Ascending aorta (tissue), 2 donors: ENCODE measurements around the gene TBC1D5. TPM values are rescaled to one million over a fixed set of nuclear protein-coding genes. Genes with fewer than 3 reads are reported as not detected.
A peak's percentile ranks its signal among the peaks of the same experiment; 100 is the strongest.
"Not testable (repeated sequence)": the region's sequence is repeated elsewhere in the genome, so short reads cannot be mapped to it uniquely, and the experiment has no call there.

Experiments used
- DNase-seq, 2 donors: peaks; one replicate each; pipeline ENCODE4 v3.0.0-alpha.2; 2019; ENCODE audit warnings: low spot score in 2 of 2
- H3K27ac ChIP-seq, 2 donors: fragments of 200-600 bp; sonication (generic); one replicate each; pipeline ENCODE4 v1.5.1; 2016 to 2017; ENCODE audit warnings: mild to moderate bottlenecking in 1 of 2
- H3K27me3 ChIP-seq: fragments of 200-600 bp; sonication (generic); one replicate; pipeline ENCODE4 v1.5.1; 2017
- H3K36me3 ChIP-seq, 2 donors: fragments of 200-600 bp; sonication (generic); one replicate each; pipeline ENCODE4 v1.5.1; 2016
- H3K4me1 ChIP-seq, 2 donors: fragments of 200-600 bp; sonication (generic); one replicate each; pipeline ENCODE4 v1.5.1; 2016 to 2017; ENCODE audit warnings: mild to moderate bottlenecking in 1 of 2
- H3K4me3 ChIP-seq, 2 donors: fragments of 200-600 bp; sonication (generic); one replicate each; pipeline ENCODE4 v1.5.1; 2016 to 2017; ENCODE audit warnings: mild to moderate bottlenecking in 1 of 2
- H3K9me3 ChIP-seq, 2 donors: fragments of 200-600 bp; sonication (generic); one replicate each; pipeline ENCODE4 v1.5.1; 2016
- CTCF ChIP-seq, 3 experiments: fragments of 200-600 bp in 2 of 3; fragments of 450-650 bp in 1 of 3; sonication (generic) in 2 of 3; IDR thresholded peaks; one replicate each; pipeline ENCODE4 v1.5.1; 2016 to 2019; ENCODE audit warnings: antibody characterized with exemption in 3 of 3, mild to moderate bottlenecking in 1 of 3, moderate library complexity in 1 of 3
- intact Hi-C: fragments of 100-400 bp; cut with DNase I; formaldehyde crosslinking; loops from one replicate; pipeline ENCODE4 v1.15.1; 2023
- total RNA-seq: library from RNA; depleted of rRNA; stranded (reverse); fragments of >200 nt; gene quantifications from one replicate; pipeline ENCODE4 v1.1.0, GENCODE V29; 2016

TBC1D5 gene
- total RNA-seq, 1 donor from 2014 or later, result 43.3 TPM

- peak overlapping the region; percentile 10 to 56 for H3K4me3 ChIP-seq
- H3K27ac ChIP-seq, result peak overlapping the region; percentile 73 to 78
- TF ChIP-seq CTCF (IDR thresholded peaks at IDR 0.05), result peak in 1 of 3 experiments; percentile 14
- intact Hi-C loops, result loop anchor here (10.0 kb wide), 1 partner anchor 141 kb away; no protein-coding TSS in a partner anchor
- DNase-seq, result peak in 1 of 2 donors; percentile 79
- no peaks in the 10 kb centered on the region for H3K36me3 ChIP-seq
- H3K4me1 ChIP-seq, result peaks cover 0 to 8% of the 10 kb centered on the region in 2 donors
- H3K27me3 ChIP-seq, result no peaks in the 10 kb centered on the region
- H3K9me3 ChIP-seq, result peaks cover 0 to 9% of the 10 kb centered on the region in 2 donors
Observed at GRCh38 chr3:17494117-17494809, 248.2 kb downstream of the TBC1D5 start.

- H3K27me3 ChIP-seq, result no peaks in the 10 kb centered on the region
- H3K9me3 ChIP-seq, result peaks cover 5 to 17% of the 10 kb centered on the region in 2 donors
- intact Hi-C loops, result loop anchor here (10.0 kb wide), 1 partner anchor 143 kb away; no protein-coding TSS in a partner anchor
- TF ChIP-seq CTCF (IDR thresholded peaks at IDR 0.05), result no peak
- no peak overlapping the region for H3K4me3 ChIP-seq
- no peak overlapping the region for H3K27ac ChIP-seq
- no peak for DNase-seq
- H3K4me1 ChIP-seq, result peaks cover 0 to 8% of the 10 kb centered on the region in 2 donors
- H3K36me3 ChIP-seq, result no peaks in the 10 kb centered on the region
Observed at GRCh38 chr3:17491601-17492000, 250.8 kb downstream of the TBC1D5 start.

- DNase-seq, H3K27ac ChIP-seq, H3K4me1 ChIP-seq, H3K4me3 ChIP-seq, H3K27me3 ChIP-seq, H3K36me3 ChIP-seq: not testable (repeated sequence)
- intact Hi-C loops, result loop anchor here (10.0 kb wide), 1 partner anchor 144 kb away; no protein-coding TSS in a partner anchor
- peaks cover 5 to 17% of the 10 kb centered on the region in 2 donors for H3K9me3 ChIP-seq
Observed at GRCh38 chr3:17491190-17491589, 251.2 kb downstream of the TBC1D5 start.

- no peak for DNase-seq
- H3K9me3 ChIP-seq, result peaks cover 5 to 17% of the 10 kb centered on the region in 2 donors
- no peaks in the 10 kb centered on the region for H3K36me3 ChIP-seq
- H3K4me3 ChIP-seq, result no peak overlapping the region
- H3K27ac ChIP-seq, result no peak overlapping the region
- no peaks in the 10 kb centered on the region for H3K27me3 ChIP-seq
- intact Hi-C loops, result no loop called here
- H3K4me1 ChIP-seq, result peaks cover 0 to 2% of the 10 kb centered on the region in 2 donors
- TF ChIP-seq CTCF (IDR thresholded peaks at IDR 0.05), result no peak
Observed at GRCh38 chr3:17489139-17489538, 253.3 kb downstream of the TBC1D5 start.

- DNase-seq, result peak in 1 of 2 donors; percentile 16
- H3K27ac ChIP-seq, result peak overlapping the region in 1 of 2 donors; percentile 48
- intact Hi-C loops, result no loop called here
- TF ChIP-seq CTCF (IDR thresholded peaks at IDR 0.05), result no peak
- H3K4me3 ChIP-seq, result no peak overlapping the region
- no peaks in the 10 kb centered on the region for H3K27me3 ChIP-seq
- H3K9me3 ChIP-seq, result no peaks in the 10 kb centered on the region
- H3K4me1 ChIP-seq, result no peaks in the 10 kb centered on the region
- H3K36me3 ChIP-seq, result no peaks in the 10 kb centered on the region
Observed at GRCh38 chr3:17481116-17481515, 261.3 kb downstream of the TBC1D5 start.

- intact Hi-C loops, result no loop called here
Observed at GRCh38 chr3:17479681-17480405, 262.6 kb downstream of the TBC1D5 start.

More at GRCh38 chr3:17479681-17480405, 262.6 kb downstream of the TBC1D5 start:
- Histone ChIP-seq H3K9me3 (no peaks in the 10 kb centered on the region), H3K27me3 (no peaks in the 10 kb centered on the region), H3K36me3 (no peaks in the 10 kb centered on the region), H3K4me1 (no peaks in the 10 kb centered on the region), H3K4me3 (no peak overlapping the region), H3K27ac (no peak overlapping the region)
- no peak for DNase-seq
- no peak for TF ChIP-seq CTCF (IDR thresholded peaks at IDR 0.05)
